GM18951 (cell line): ENCODE results near the gene CAMKMT.

ENCODE experiments used
- POLR2A ChIP-seq: IDR thresholded peaks from 4 replicates; pipeline ENCODE4 v1.6.1; 2011; ENCODE audit warnings: mild to moderate bottlenecking; ENCODE audit not compliant: insufficient read length, insufficient read depth; ENCODE audit errors: extremely low read depth
- in situ Hi-C: fragments of 300-500 bp; cut with MboI; formaldehyde crosslinking; loops from one replicate; pipeline ENCODE4 v1.12.0; 2022; ENCODE audit warnings: low sequenced_read_pairs, mixed read lengths, inconsistent platforms; ENCODE audit not compliant: unreplicated experiment

The CAMKMT gene

DNA sequence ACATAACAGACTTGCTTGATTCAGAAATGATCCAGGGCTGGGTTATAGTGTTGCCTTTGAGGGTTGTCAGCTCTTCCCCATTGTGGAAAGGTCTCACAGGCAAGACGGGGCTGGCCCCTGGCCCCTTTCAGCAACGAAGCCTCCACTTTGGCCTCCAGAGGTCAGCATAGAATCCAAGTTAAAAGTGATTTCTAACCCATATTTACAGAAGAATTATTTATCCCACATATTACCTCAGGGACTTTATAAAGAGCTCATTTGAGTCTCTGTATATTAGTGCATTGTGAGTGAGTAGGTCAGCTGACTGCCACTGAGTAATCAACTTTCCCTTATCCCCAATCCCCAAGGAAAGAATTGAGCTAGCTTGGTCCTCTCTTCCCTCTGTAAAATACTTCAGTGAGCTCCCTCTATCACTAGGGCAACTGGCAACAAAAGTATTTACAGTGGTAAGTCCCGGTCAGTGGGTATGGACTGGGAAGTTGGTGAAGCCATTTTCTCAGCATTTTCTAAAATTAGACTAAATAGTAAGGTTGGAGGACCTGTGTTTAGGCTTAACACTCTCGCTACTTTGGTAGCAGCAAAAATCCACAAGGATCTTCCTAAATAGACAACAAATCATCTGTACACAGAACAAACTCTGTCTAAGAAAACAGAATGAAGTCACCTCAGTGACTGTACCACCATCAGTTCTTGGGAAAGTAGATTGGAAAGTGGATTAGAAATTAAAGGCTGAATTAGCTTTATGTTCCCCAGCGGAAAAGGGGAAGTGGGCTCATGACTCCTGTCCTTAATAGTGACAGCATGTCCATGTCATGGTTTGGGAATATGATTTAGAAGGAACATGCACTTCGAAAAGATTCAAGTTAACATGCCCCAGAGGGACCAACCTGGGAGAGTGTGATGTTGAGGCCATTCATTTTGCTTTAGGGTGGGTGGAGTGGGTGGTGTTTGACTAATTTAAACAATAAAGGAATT is 408.8 kb downstream of the CAMKMT start:
- in situ Hi-C loops = no loop called here
- TF ChIP-seq POLR2A = no peak

- TF ChIP-seq POLR2A = no peak
- in situ Hi-C loops = no loop called here
These were observed 409.8 kb downstream of the CAMKMT start for GRCh38 chr2:44771522-44771921.

GRCh38 chr2:44772131-44772530 is 410.4 kb downstream of the CAMKMT start:
- in situ Hi-C loops = no loop called here

DNA sequence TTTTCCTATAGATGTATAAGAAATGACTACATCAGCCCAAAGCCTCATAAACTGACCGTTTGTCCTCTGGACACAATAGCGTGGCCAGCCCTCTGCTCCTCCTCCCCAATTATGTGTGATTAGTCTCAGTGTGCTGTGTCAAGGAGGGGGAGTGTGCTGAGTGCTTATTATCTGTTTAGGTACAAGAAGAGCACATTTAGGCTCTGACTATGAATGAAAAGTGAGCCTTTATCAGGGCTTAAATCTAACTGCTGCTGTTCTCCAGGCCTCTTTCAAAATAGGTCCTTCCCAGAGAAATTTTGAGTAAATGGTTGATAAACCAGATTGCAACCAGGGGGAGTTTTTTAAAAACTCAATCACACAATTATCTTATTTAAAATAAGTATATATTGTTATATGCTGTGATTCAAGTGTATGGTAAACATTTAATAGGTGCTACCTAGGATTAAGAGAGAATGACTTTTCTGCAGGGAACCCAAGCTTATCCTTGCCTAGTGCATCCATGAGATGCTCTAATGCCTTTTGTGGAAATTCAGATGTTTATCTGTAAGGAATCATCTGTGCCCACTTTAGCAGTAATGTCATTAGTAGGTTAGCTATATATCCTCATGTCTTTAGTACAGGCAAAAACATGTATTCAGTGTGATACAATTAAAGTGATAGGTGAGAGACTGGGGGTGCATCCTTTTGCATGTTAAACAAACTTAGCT is 411.1 kb downstream of the CAMKMT start:
- TF ChIP-seq POLR2A = no peak
- in situ Hi-C loops = no loop called here

More at GRCh38 chr2:44772131-44772530, 410.4 kb downstream of the CAMKMT start:
- no peak for TF ChIP-seq POLR2A

- in situ Hi-C loops = no loop called here
- TF ChIP-seq POLR2A = no peak
These were observed 413.2 kb downstream of the CAMKMT start for GRCh38 chr2:44774826-44775492.

DNA sequence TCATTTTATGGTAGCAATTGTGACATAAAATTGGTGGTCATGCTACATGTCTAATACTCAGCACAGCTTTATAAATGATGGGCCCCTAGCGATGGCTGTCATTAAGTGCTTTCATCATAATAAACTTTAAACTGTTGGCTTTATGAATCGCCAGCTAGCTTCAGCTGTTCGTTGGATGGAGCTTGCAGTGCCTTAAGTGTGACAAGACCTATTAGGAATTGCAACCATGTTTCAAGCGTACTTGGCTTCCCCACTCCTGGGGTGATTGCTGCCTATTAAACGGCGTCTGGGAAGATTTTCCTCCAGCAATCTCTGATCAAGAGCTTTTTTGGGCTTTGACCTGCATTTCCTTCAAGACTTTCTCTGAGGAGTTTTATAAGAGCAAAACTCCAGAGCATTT is 415.3 kb downstream of the CAMKMT start:
- in situ Hi-C loops = no loop called here
- TF ChIP-seq POLR2A = no peak

DNA sequence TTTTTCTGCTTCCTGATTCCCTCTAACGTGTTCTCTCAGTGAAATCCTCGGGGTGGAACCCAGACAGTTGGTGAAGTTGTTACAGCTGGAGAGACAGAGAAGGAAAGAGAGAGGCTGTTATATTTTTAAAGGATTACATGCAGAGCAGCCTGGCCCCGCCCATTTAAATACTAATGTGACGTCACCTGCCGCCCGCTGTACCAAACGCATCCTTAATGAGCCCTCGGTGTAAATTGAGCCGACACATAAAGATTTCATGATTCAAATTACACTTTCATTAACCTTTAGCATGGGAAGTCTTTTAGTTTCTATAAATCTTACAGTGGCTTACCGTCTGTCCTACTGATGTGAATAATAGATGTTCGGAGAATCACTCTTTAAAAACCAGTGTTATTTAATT is 415.8 kb downstream of the CAMKMT start:
- in situ Hi-C loops = no loop called here
- TF ChIP-seq POLR2A = no peak

GRCh38 chr2:44778221-44778654 is 416.5 kb downstream of the CAMKMT start:
- in situ Hi-C loops = no loop called here
- TF ChIP-seq POLR2A = no peak

- TF ChIP-seq POLR2A = no peak
- in situ Hi-C loops = no loop called here
These were observed 417.1 kb downstream of the CAMKMT start for GRCh38 chr2:44778671-44779476.

DNA sequence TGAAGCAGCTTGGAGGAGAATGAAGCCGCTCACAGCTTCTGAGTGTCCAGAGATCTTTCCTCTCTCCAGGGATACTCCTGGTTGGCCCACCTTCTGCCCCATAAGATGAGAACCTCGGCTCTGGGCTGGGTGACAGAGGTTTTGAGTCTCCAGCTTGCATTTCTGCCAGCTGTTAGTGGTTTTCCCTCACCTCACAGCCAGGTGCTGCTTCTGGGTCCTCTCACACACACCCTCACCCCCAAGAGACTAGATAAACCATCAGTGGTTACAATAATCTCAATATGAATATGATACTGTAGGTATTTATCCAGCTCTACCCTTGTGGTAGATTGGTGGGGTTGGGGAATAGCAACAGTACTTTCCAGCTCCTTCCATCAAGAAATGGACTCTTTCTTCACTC is 418.0 kb downstream of the CAMKMT start:
- no peak for TF ChIP-seq POLR2A
- in situ Hi-C loops = no loop called here

- in situ Hi-C loops = no loop called here
- TF ChIP-seq POLR2A = no peak
These were observed 418.7 kb downstream of the CAMKMT start for GRCh38 chr2:44780406-44780805.

GRCh38 chr2:44785433-44785832 is 423.7 kb downstream of the CAMKMT start:
- in situ Hi-C loops = no loop called here
- TF ChIP-seq POLR2A = no peak
